Glutamatergic neuron (in vitro differentiated cells): Measurements from ENCODE around the gene RRP15. TPM values are rescaled to one million over a fixed set of nuclear protein-coding genes. Genes with fewer than 3 reads are reported as not detected.

Source experiments
- DNase-seq: peaks from one replicate; pipeline ENCODE4 v3.0.0; 2022
- H3K27ac Mint-ChIP-seq: one replicate; pipeline ENCODE4 v1.8.0; 2020; ENCODE audit warnings: mild to moderate bottlenecking, mixed read lengths, inconsistent platforms; ENCODE audit not compliant: unreplicated experiment
- H3K27me3 Mint-ChIP-seq: one replicate; pipeline ENCODE4 v1.8.0; 2020; ENCODE audit warnings: mild to moderate bottlenecking, moderate library complexity, mixed read lengths, inconsistent platforms; ENCODE audit not compliant: unreplicated experiment
- H3K36me3 Mint-ChIP-seq: one replicate; pipeline ENCODE4 v1.8.0; 2020; ENCODE audit warnings: mild to moderate bottlenecking, mixed read lengths, inconsistent platforms; ENCODE audit not compliant: unreplicated experiment
- H3K4me1 Mint-ChIP-seq: one replicate; pipeline ENCODE4 v1.8.0; 2020; ENCODE audit warnings: mild to moderate bottlenecking, low read depth, mixed read lengths, inconsistent platforms; ENCODE audit not compliant: unreplicated experiment
- H3K4me3 Mint-ChIP-seq: one replicate; pipeline ENCODE4 v1.8.0; 2020; ENCODE audit warnings: mild to moderate bottlenecking, mixed read lengths, inconsistent platforms; ENCODE audit not compliant: unreplicated experiment
- H3K9me3 Mint-ChIP-seq: one replicate; pipeline ENCODE4 v1.8.0; 2020; ENCODE audit warnings: mild to moderate bottlenecking, moderate library complexity, mixed read lengths, inconsistent platforms; ENCODE audit not compliant: unreplicated experiment
- CTCF ChIP-seq: fragments of 200-600 bp; sonication (generic); IDR thresholded peaks from one replicate; pipeline ENCODE4 v1.5.0; 2021; ENCODE audit not compliant: partially characterized antibody, unreplicated experiment
- total RNA-seq: library from RNA; stranded (reverse); fragmentation: NEBNext Ultra II Directional; extraction: Animal tissue kit (Norgen Biotek cat#: 25700); gene quantifications from one replicate; pipeline ENCODE4 v1.2.1, GENCODE V29; 2021; ENCODE audit not compliant: unreplicated experiment

RRP15 gene
- total RNA-seq, 1 donor from 2014 or later, result 18.0 TPM

- no peaks in the 10 kb centered on the region for H3K4me1 Mint-ChIP-seq
- no peak overlapping the region for H3K4me3 Mint-ChIP-seq
- H3K27ac Mint-ChIP-seq, result no peak overlapping the region
- TF ChIP-seq CTCF, result no peak
- H3K9me3 Mint-ChIP-seq, result no peaks in the 10 kb centered on the region
- H3K27me3 Mint-ChIP-seq, result peaks cover 4% of the 10 kb centered on the region
- no peaks in the 10 kb centered on the region for H3K36me3 Mint-ChIP-seq
- no peak for DNase-seq
Measured at GRCh38 chr1:218273762-218274479, 11.2 kb upstream of the RRP15 start.

- H3K27ac Mint-ChIP-seq, result no peak overlapping the region
- H3K4me3 Mint-ChIP-seq, result no peak overlapping the region
- TF ChIP-seq CTCF, result no peak
- H3K36me3 Mint-ChIP-seq, result no peaks in the 10 kb centered on the region
- H3K4me1 Mint-ChIP-seq, result no peaks in the 10 kb centered on the region
- DNase-seq, result no peak
- H3K9me3 Mint-ChIP-seq, result no peaks in the 10 kb centered on the region
- peaks cover 4% of the 10 kb centered on the region for H3K27me3 Mint-ChIP-seq
Measured at GRCh38 chr1:218274511-218274910, 10.6 kb upstream of the RRP15 start.

DNA sequence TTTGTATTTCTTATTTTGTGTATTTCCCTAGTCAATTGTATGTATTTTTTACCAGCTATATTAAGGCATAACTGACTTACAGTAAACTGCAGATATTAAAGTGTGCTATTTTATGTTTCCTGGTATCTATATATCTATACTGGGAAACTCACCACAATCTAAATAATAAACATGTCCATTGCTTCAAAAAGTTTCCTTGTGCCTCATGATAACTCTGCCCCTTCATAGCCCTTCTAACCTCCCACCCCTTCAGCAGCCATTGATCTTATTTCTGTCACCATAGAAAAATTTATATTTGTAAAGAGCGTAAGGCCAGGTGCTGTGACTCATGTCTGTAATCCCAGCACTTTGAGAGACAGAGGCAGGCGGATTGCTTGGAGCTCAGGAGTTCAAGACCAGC, 9.3 kb upstream of the RRP15 start:
- Mint-ChIP-seq H3K4me3 (no peak overlapping the region), H3K4me1 (no peaks in the 10 kb centered on the region), H3K27me3 (peaks cover 4% of the 10 kb centered on the region)

DNA sequence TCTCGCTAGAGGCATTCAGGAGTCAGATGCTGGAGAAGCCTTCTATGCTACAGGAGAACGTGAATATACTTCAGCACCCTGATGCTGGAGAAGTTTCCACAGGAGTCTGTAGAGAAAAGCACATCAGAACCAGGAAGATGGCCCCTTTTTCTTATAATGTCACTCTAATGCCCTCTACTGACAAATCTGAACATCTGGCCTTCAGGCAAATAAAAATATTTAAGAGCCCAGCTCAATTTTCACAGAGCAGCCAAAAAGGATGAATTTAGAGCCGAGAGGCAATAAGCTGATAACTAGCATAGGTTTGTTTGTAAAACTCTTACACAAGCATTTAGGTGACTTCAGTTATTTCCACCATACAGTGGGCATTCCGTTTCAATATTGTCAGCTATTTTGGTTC, 3.8 kb upstream of the RRP15 start:
- Mint-ChIP-seq H3K4me1 (peaks cover 3% of the 10 kb centered on the region), H3K9me3 (peaks cover 8% of the 10 kb centered on the region), H3K27ac (no peak overlapping the region), H3K36me3 (no peaks in the 10 kb centered on the region), H3K27me3 (peaks cover 7% of the 10 kb centered on the region), H3K4me3 (no peak overlapping the region)
- no peak for DNase-seq
- TF ChIP-seq CTCF, result no peak

More for the DNA sequence above, 9.3 kb upstream of the RRP15 start:
- no peak for DNase-seq
- Mint-ChIP-seq H3K9me3 (no peaks in the 10 kb centered on the region), H3K36me3 (no peaks in the 10 kb centered on the region), H3K27ac (no peak overlapping the region)
- TF ChIP-seq CTCF, result no peak

GRCh38 chr1:218284377-218284916, 646 bp upstream of the RRP15 start:
- Mint-ChIP-seq H3K36me3 (no peaks in the 10 kb centered on the region), H3K4me1 (peaks cover 3% of the 10 kb centered on the region), H3K27me3 (peaks cover 7% of the 10 kb centered on the region), H3K9me3 (peaks cover 8% of the 10 kb centered on the region), H3K4me3 (peak overlapping the region; percentile 99), H3K27ac (peak overlapping the region; percentile 94)
- no peak for TF ChIP-seq CTCF
- peak; percentile 33 for DNase-seq
